Neuronal stem cell (in vitro differentiated cells): ENCODE results near the gene RASGEF1B.

Experiments used
- DNase-seq: peaks from one replicate; pipeline ENCODE4 v3.0.0-alpha.2; 2013; ENCODE audit warnings: low spot score
- H2AFZ ChIP-seq: one replicate; pipeline ENCODE4 v1.6.1; 2013; ENCODE audit warnings: mild to moderate bottlenecking, low read length, inconsistent platforms
- H2AK5ac ChIP-seq: 2 replicates; pipeline ENCODE4 v1.6.1; 2013; ENCODE audit warnings: low read depth, mild to moderate bottlenecking, inconsistent platforms, low read length, moderate library complexity, mixed read lengths
- H2BK120ac ChIP-seq: 2 replicates; pipeline ENCODE4 v1.6.1; 2013; ENCODE audit warnings: low read depth, mild to moderate bottlenecking, inconsistent platforms, low read length, moderate library complexity, mixed read lengths
- H2BK12ac ChIP-seq: one replicate; pipeline ENCODE4 v1.6.1; 2013; ENCODE audit warnings: low read length, inconsistent platforms
- H2BK15ac ChIP-seq: 2 replicates; pipeline ENCODE4 v1.6.1; 2013; ENCODE audit warnings: mild to moderate bottlenecking, low read length, inconsistent platforms, mixed read lengths
- H2BK5ac ChIP-seq: one replicate; pipeline ENCODE4 v1.6.1; 2013; ENCODE audit warnings: inconsistent platforms, mild to moderate bottlenecking, low read length, moderate library complexity
- H3K14ac ChIP-seq: one replicate; pipeline ENCODE4 v1.6.1; 2013; ENCODE audit warnings: low read length, inconsistent platforms
- H3K18ac ChIP-seq: 2 replicates; pipeline ENCODE4 v1.6.1; 2013; ENCODE audit warnings: low read length, inconsistent platforms
- H3K23ac ChIP-seq: 2 replicates; pipeline ENCODE4 v1.6.1; 2013; ENCODE audit warnings: low read depth, mild to moderate bottlenecking, mixed read lengths, low read length, inconsistent platforms; ENCODE audit not compliant: poor library complexity
- H3K27ac ChIP-seq: replicated peaks from 3 replicates; pipeline ENCODE4 v1.5.1; 2013; ENCODE audit warnings: low read length, inconsistent platforms
- H3K27me3 ChIP-seq, 3 experiments: 2 replicates each; pipeline ENCODE4 v1.6.1; 2013; ENCODE audit warnings: low read length in 3 of 3, mild to moderate bottlenecking in 2 of 3, inconsistent platforms in 1 of 3, low read depth in 1 of 3, mixed read lengths in 1 of 3, moderate library complexity in 1 of 3; ENCODE audit not compliant: control insufficient read depth in 3 of 3, insufficient read depth in 3 of 3
- H3K36me3 ChIP-seq, 2 donors: replicated peaks in 1 of 2; 2 replicates each; pipeline ENCODE4 v1.6.1; 2013; ENCODE audit warnings: low read length in 2 of 2; ENCODE audit not compliant: control insufficient read depth in 2 of 2, insufficient read depth in 2 of 2
- H3K4ac ChIP-seq: 2 replicates; pipeline ENCODE4 v1.6.1; 2013; ENCODE audit warnings: inconsistent platforms, mild to moderate bottlenecking, low read length, moderate library complexity
- H3K4me1 ChIP-seq, 2 donors: 1 replicate in 1 of 2; 2 replicates in 1 of 2; pipeline ENCODE4 v1.6.1; 2013; ENCODE audit warnings: low read length in 2 of 2, low read depth in 1 of 2; ENCODE audit not compliant: control insufficient read depth in 2 of 2, insufficient read depth in 1 of 2
- H3K4me2 ChIP-seq: one replicate; pipeline ENCODE4 v1.6.1; 2013; ENCODE audit warnings: mild to moderate bottlenecking, low read length, inconsistent platforms; ENCODE audit not compliant: insufficient read depth, poor library complexity, severe bottlenecking
- H3K4me3 ChIP-seq, 2 donors: 2 replicates each; pipeline ENCODE4 v1.5.1; 2013; ENCODE audit warnings: low read length in 2 of 2, mild to moderate bottlenecking in 2 of 2, inconsistent platforms in 1 of 2, moderate library complexity in 1 of 2
- H3K79me1 ChIP-seq: one replicate; pipeline ENCODE4 v1.6.1; 2013; ENCODE audit warnings: low read depth, mild to moderate bottlenecking, inconsistent platforms, low read length, moderate library complexity
- H3K9ac ChIP-seq: one replicate; pipeline ENCODE4 v1.6.1; 2013; ENCODE audit warnings: mild to moderate bottlenecking, low read depth, low read length, inconsistent platforms; ENCODE audit not compliant: poor library complexity
- H3K9me3 ChIP-seq, 2 donors: replicated peaks in 1 of 2; 2 replicates each; pipeline versions ENCODE3 to v1.6.1; 2013; ENCODE audit warnings: low read length in 2 of 2, mild to moderate bottlenecking in 2 of 2, inconsistent platforms in 1 of 2, low read depth in 1 of 2, mixed read lengths in 1 of 2, moderate library complexity in 1 of 2; ENCODE audit not compliant: control insufficient read depth in 2 of 2, insufficient read depth in 1 of 2
- H4K8ac ChIP-seq: one replicate; pipeline ENCODE4 v1.6.1; 2013; ENCODE audit warnings: low read depth, mild to moderate bottlenecking, inconsistent platforms, low read length, moderate library complexity
- H4K91ac ChIP-seq: one replicate; pipeline ENCODE4 v1.6.1; 2013; ENCODE audit warnings: low read length, low read depth, mild to moderate bottlenecking, inconsistent platforms; ENCODE audit not compliant: poor library complexity
- WGBS, 2 donors: extraction: QIAGEN DNeasy Blood & Tissue Kit; methylation state at CpG; one replicate each; pipeline ENCODE4 v1.1.7; 2013; ENCODE audit warnings: missing lambda C conversion rate in 2 of 2, mixed read lengths in 1 of 2; ENCODE audit not compliant: insufficient read length in 2 of 2, insufficient replicate concordance in 1 of 2; ENCODE audit errors: extremely low coverage in 2 of 2; 5-methylcytosine and 5-hydroxymethylcytosine counted together

RASGEF1B gene

DNA sequence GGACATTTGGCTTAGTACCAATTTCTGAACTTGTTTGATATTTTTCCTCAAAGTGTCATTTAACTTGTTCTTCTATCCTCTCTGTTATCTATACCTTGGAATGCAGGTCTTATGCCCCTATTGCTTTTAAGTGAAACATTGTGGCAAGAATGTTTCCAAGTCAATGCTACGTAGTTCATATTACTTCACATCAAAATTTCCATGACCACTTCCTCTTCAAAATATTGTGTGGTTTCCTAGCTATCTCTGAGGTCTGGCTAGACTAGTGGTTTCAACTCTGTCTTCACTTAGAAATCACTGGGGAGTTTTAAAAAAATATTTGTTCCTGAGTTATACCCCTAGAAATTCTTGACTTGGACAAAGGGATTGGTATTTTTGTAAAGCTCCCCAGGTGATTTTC, 20.2 kb upstream of the RASGEF1B start:
- no peak overlapping the region for H2BK120ac ChIP-seq
- H2BK15ac ChIP-seq = no peak overlapping the region
- H3K36me3 ChIP-seq = no peaks in the 10 kb centered on the region

DNA sequence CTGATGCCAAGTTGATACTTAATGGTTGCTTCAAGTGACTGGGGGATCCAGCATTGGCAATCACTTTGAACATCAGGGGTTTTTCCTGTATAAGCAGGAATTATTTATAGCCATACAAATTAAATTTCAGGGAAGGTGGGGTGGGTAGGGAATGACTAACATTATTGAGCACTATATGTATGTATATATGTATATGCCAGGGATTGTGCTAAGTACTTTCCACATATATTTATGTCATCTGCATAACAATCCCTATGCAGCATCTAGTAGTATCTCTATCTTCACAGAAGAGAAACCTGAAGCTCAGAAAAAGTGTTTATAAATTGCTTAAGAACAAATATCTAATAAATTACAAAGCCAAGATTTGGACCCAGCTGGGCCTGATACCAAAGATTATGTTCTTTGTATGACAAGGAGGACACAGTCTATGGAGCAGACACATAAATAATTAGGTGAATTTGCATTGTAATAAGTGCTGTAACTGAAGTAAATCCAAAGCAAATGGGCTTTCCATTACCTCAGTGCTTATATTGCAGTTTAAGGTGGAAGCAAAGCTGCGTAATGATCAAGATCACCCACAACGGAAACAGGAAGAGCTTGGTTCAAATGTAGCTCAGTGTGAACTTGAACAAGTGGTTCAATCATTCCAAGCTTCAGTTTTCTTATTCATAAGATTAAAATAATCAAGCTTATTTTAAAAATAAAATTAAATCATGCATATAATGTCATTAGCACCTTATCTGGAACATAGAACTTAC, 18.9 kb upstream of the RASGEF1B start:
- Histone ChIP-seq H3K4me1 (no peaks in the 10 kb centered on the region), H2BK15ac (no peak overlapping the region), H3K79me1 (no peaks in the 10 kb centered on the region), H3K23ac (no peak overlapping the region), H2BK120ac (no peak overlapping the region), H4K8ac (no peak overlapping the region), H2BK5ac (no peak overlapping the region), H3K4ac (no peak overlapping the region), H3K4me2 (no peak overlapping the region), H3K4me3 (no peak overlapping the region), H3K18ac (no peak overlapping the region), H2AK5ac (no peak overlapping the region), H4K91ac (no peak overlapping the region), H2AFZ (no peak overlapping the region), H3K27me3 (no peaks in the 10 kb centered on the region), H3K9me3 (no peaks in the 10 kb centered on the region), H3K14ac (no peak overlapping the region), H3K27ac (no peak overlapping the region), H3K36me3 (no peaks in the 10 kb centered on the region), H2BK12ac (no peak overlapping the region), H3K9ac (no peak overlapping the region)
- WGBS, 2 donors = no CpG with 5 or more reads among the region's 2 CpGs
- DNase-seq = no peak

More for the DNA sequence above, 20.2 kb upstream of the RASGEF1B start:
- H3K23ac ChIP-seq = no peak overlapping the region
- no peak overlapping the region for H2AFZ ChIP-seq
- no peaks in the 10 kb centered on the region for H3K27me3 ChIP-seq
- no peaks in the 10 kb centered on the region for H3K79me1 ChIP-seq
- no peak overlapping the region for H3K14ac ChIP-seq
- WGBS, 2 donors = no CpG with 5 or more reads among the region's 1 CpG
- no peak for DNase-seq
- H4K8ac ChIP-seq = no peak overlapping the region
- no peak overlapping the region for H3K4ac ChIP-seq
- no peak overlapping the region for H3K4me2 ChIP-seq
- H3K9me3 ChIP-seq = no peaks in the 10 kb centered on the region
- H3K18ac ChIP-seq = no peak overlapping the region
- no peak overlapping the region for H2BK12ac ChIP-seq
- H4K91ac ChIP-seq = no peak overlapping the region
- no peak overlapping the region for H3K9ac ChIP-seq
- no peak overlapping the region for H2AK5ac ChIP-seq
- no peak overlapping the region for H3K4me3 ChIP-seq
- H3K27ac ChIP-seq = no peak overlapping the region
- no peak overlapping the region for H2BK5ac ChIP-seq
- no peaks in the 10 kb centered on the region for H3K4me1 ChIP-seq

DNA sequence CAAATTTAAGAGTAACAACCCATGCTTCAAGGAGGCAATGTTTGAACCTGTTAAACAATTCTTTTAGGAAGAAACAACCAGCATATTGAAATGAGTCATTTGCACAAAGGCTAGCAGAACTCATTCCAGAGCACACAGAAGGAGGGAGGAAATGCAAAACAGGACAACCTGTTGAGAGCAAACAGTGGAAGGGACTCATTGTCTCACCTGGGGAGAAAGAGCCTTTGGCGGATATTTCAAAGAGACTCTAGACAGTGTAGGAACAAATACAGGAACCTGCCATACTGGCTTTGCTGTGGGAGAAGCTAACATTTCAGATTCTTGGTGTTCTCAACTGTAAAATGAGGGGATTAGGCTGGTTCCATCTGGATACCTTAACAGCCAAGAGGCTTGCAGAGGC, 14.8 kb upstream of the RASGEF1B start:
- no peak overlapping the region for H3K18ac ChIP-seq
- no peak overlapping the region for H2BK15ac ChIP-seq
- H2BK5ac ChIP-seq = no peak overlapping the region
- no peak overlapping the region for H2AFZ ChIP-seq
- H3K23ac ChIP-seq = no peak overlapping the region
- no peak overlapping the region for H4K91ac ChIP-seq
- H3K79me1 ChIP-seq = no peaks in the 10 kb centered on the region
- no peak overlapping the region for H2BK120ac ChIP-seq
- no peaks in the 10 kb centered on the region for H3K4me1 ChIP-seq
- no peak overlapping the region for H4K8ac ChIP-seq
- H3K36me3 ChIP-seq = no peaks in the 10 kb centered on the region
- no peak overlapping the region for H2BK12ac ChIP-seq
- no peak overlapping the region for H2AK5ac ChIP-seq
- H3K9me3 ChIP-seq = no peaks in the 10 kb centered on the region
- H3K4ac ChIP-seq = no peak overlapping the region
- no peak overlapping the region for H3K27ac ChIP-seq
- H3K9ac ChIP-seq = no peak overlapping the region
- no CpG with 5 or more reads among the region's 1 CpG for WGBS, 2 donors
- no peak for DNase-seq
- H3K4me3 ChIP-seq = no peak overlapping the region
- no peak overlapping the region for H3K14ac ChIP-seq
- H3K27me3 ChIP-seq = no peaks in the 10 kb centered on the region
- no peak overlapping the region for H3K4me2 ChIP-seq

DNA sequence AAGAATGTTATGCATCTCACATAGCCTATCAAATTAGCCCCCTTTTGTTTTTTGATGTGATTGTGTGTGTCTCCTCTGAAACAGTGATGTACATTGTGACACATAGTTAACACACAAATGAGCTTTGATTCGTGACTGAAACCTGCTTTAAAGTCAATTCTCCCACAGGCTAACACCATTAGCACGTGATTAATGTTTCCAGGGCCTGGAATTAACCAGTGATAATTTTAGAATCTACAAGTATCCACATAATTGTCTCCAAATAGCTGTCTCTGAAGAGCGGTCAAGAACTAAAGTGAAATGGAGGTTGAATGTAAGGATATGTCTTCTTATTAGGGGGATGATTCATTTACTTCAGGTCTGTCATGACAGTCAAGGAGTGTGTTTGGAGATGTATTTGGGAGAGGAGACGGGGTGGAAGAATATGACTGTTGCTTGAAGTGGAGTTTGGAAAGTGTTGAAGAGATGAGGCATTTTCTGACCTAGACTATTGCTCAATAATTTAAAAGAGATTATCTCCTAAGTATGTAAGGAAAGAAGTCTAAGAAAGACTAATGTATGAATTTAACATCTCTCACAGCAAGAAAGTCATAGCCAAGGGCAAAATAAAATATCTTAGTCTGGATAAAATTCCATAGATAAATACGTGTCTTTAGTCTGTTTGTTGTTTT, 13.7 kb upstream of the RASGEF1B start:
- H2BK5ac ChIP-seq = no peak overlapping the region
- H4K8ac ChIP-seq = no peak overlapping the region
- no peak overlapping the region for H3K27ac ChIP-seq
- H3K23ac ChIP-seq = no peak overlapping the region
- H3K4me1 ChIP-seq = no peaks in the 10 kb centered on the region
- no peak overlapping the region for H2BK12ac ChIP-seq
- H3K9me3 ChIP-seq = no peaks in the 10 kb centered on the region
- 100% methylated on average over 1 of the region's 5 CpGs; no CpG with 5 or more reads in 1 of the 2 donors for WGBS, 2 donors
- H3K79me1 ChIP-seq = no peaks in the 10 kb centered on the region
- no peak overlapping the region for H2AK5ac ChIP-seq
- no peak overlapping the region for H4K91ac ChIP-seq
- H3K18ac ChIP-seq = no peak overlapping the region
- no peaks in the 10 kb centered on the region for H3K36me3 ChIP-seq
- no peak overlapping the region for H2BK15ac ChIP-seq
- no peak overlapping the region for H3K4me2 ChIP-seq
- H3K9ac ChIP-seq = no peak overlapping the region
- H3K27me3 ChIP-seq = no peaks in the 10 kb centered on the region
- DNase-seq = no peak
- no peak overlapping the region for H2AFZ ChIP-seq
- H3K4me3 ChIP-seq = no peak overlapping the region
- H3K4ac ChIP-seq = no peak overlapping the region
- no peak overlapping the region for H3K14ac ChIP-seq
- H2BK120ac ChIP-seq = no peak overlapping the region
